ENCODE results near the gene CPNE7.

Gene CPNE7

DNA sequence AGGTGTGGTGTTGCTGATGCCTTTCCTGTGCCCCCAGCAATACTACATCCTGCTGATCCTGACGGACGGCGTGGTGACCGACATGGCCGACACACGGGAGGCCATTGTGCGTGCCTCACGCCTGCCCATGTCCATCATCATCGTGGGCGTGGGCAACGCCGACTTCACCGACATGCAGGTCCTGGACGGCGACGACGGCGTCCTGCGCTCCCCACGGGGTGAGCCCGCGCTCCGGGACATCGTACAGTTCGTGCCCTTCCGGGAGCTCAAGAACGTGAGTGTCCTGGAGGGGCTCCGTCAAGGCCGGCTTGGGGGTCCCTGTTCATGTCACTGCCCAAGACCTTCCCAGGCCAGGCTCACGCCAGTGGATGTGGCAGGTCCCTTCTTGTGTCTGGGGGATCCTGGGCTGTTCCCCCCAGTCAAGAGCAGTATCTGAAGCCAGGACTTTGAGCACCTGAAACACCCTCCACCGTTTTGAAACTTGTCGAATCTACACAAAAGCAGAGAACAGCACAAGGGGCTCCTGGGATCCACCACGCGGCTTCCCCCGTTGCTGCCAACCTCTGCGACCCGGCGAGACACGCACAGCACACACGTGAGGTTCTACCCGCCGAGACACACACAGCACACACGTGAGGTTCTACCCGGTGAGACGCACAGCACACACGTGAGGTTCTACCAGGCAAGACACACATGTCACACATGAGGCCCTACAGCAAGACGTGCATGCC is 19.9 kb downstream of the CPNE7 start:
- H3K4me3 ChIP-seq (ENCODE audit: low read depth in 1 of 2, low read length in 2 of 2), result no peak overlapping the region
- no peak overlapping the region for H3K9ac ChIP-seq (ENCODE audit: low read depth in 1 of 2, low read length in 2 of 2)
- no peaks in the 10 kb centered on the region for H3K36me3 ChIP-seq (ENCODE audit: control insufficient read depth in 1 of 2, insufficient read depth in 2 of 2, low read length in 2 of 2)
- H3K27ac ChIP-seq (ENCODE audit: low read depth, low read length), result no peak overlapping the region
- H3K9me3 ChIP-seq (ENCODE audit: control insufficient read depth in 1 of 2, low read length in 2 of 2), result no peaks in the 10 kb centered on the region
- H3K27me3 ChIP-seq (ENCODE audit: control insufficient read depth in 1 of 2, insufficient read depth in 2 of 2, low read length in 2 of 2), result no peaks in the 10 kb centered on the region
- H3K4me1 ChIP-seq (ENCODE audit: control insufficient read depth in 1 of 2, insufficient read depth in 2 of 2, low read length in 2 of 2), result no peaks in the 10 kb centered on the region

DNA sequence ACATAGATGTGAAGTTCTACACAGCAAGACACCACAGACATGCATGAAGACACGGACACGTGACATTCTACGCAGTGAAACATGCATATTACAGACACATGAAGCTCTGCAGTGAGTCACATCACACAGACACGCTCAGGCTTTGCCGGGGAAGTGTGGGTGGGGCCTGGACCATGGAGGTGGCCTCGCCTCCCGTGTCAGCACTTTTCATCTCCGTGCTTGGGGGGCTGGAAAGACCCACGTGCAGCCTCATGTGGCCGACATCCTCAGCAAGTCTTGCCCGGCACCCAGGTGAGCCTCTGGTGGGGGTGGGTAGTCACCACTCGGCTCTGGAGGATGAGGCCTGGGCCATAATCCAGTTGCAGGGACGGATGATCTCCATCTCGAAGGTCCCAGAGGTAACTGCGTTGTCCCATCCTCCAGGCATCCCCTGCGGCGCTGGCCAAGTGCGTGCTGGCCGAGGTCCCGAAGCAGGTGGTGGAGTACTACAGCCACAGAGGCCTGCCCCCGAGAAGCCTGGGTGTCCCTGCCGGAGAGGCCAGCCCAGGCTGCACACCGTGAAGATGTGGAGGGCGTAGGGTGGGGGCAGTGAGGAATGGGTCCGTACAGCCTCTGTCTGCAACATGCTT is 20.6 kb downstream of the CPNE7 start:
- Histone ChIP-seq H3K36me3 (ENCODE audit: control insufficient read depth in 1 of 2, insufficient read depth in 2 of 2, low read length in 2 of 2) (no peaks in the 10 kb centered on the region), H3K4me1 (ENCODE audit: control insufficient read depth in 1 of 2, insufficient read depth in 2 of 2, low read length in 2 of 2) (no peaks in the 10 kb centered on the region), H3K9ac (ENCODE audit: low read depth in 1 of 2, low read length in 2 of 2) (no peak overlapping the region), H3K27me3 (ENCODE audit: control insufficient read depth in 1 of 2, insufficient read depth in 2 of 2, low read length in 2 of 2) (no peaks in the 10 kb centered on the region), H3K4me3 (ENCODE audit: low read depth in 1 of 2, low read length in 2 of 2) (no peak overlapping the region), H3K9me3 (ENCODE audit: control insufficient read depth in 1 of 2, low read length in 2 of 2) (no peaks in the 10 kb centered on the region), H3K27ac (ENCODE audit: low read depth, low read length) (no peak overlapping the region)

DNA sequence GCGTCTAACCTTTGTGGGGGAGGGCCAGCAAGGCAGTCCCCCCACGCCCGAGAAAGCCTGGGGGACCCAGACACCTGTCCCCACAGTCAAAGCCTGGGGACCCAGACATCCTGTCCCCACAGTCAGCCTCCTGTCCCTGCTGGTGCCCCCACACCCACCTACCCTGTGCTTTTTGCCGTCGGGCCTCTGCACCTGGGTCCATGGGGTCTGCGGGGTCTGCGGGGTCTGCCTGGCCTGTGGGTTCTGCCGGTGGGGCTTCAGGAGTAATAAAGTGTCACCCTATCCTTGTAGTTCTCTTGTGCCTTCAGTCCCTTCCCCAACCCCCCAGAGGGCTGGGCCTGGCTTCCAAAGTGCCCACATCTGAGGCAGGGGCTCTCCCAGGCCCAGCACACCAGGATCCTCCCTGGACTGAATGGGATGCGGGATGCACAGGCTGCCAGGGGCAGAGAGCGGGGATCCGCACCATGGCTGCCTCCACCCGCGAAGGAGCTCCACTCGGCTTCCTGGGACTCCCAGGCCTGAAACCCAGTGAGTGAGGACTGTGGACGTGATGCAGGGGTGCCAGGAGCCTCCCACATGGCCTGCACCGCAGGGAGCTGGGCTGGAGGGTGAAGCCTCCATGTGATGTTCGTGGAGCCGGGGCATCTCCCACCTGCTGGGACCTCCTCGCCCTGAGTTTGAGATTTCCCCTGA is 21.5 kb downstream of the CPNE7 start:
- Histone ChIP-seq H3K27me3 (ENCODE audit: control insufficient read depth in 1 of 2, insufficient read depth in 2 of 2, low read length in 2 of 2) (no peaks in the 10 kb centered on the region), H3K27ac (ENCODE audit: low read depth, low read length) (no peak overlapping the region), H3K4me3 (ENCODE audit: low read depth in 1 of 2, low read length in 2 of 2) (no peak overlapping the region), H3K36me3 (ENCODE audit: control insufficient read depth in 1 of 2, insufficient read depth in 2 of 2, low read length in 2 of 2) (no peaks in the 10 kb centered on the region), H3K9ac (ENCODE audit: low read depth in 1 of 2, low read length in 2 of 2) (no peak overlapping the region), H3K4me1 (ENCODE audit: control insufficient read depth in 1 of 2, insufficient read depth in 2 of 2, low read length in 2 of 2) (no peaks in the 10 kb centered on the region), H3K9me3 (ENCODE audit: control insufficient read depth in 1 of 2, low read length in 2 of 2) (no peaks in the 10 kb centered on the region)

DNA sequence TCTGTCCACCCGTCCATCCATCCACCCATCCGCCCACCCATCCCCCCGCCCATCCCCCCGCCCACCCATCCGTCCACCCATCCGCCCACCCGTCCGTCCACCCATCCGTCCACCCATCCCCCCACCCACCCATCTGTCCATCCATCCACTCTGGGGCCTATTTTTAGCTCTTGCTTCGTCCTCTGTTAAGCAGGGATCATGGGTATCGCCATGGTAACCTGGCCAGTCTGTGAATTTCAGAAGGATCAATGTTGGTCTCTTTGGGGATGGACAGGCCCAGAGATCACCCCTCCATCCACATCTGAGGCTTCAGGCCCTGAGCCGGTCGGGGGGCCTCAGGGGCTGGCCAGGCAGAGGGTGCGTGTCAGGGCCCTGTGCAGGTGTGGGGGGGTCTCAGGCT is 22.6 kb downstream of the CPNE7 start:
- no peaks in the 10 kb centered on the region for H3K9me3 ChIP-seq (ENCODE audit: control insufficient read depth in 1 of 2, low read length in 2 of 2)
- no peak overlapping the region for H3K9ac ChIP-seq (ENCODE audit: low read depth in 1 of 2, low read length in 2 of 2)
- H3K4me1 ChIP-seq (ENCODE audit: control insufficient read depth in 1 of 2, insufficient read depth in 2 of 2, low read length in 2 of 2), result peaks cover 0 to 5% of the 10 kb centered on the region in 2 donors
- peaks cover 4% of the 10 kb centered on the region in 2 donors for H3K27me3 ChIP-seq (ENCODE audit: control insufficient read depth in 1 of 2, insufficient read depth in 2 of 2, low read length in 2 of 2)
- H3K27ac ChIP-seq (ENCODE audit: low read depth, low read length), result no peak overlapping the region
- H3K36me3 ChIP-seq (ENCODE audit: control insufficient read depth in 1 of 2, insufficient read depth in 2 of 2, low read length in 2 of 2), result no peaks in the 10 kb centered on the region
- H3K4me3 ChIP-seq (ENCODE audit: low read depth in 1 of 2, low read length in 2 of 2), result no peak overlapping the region

DNA sequence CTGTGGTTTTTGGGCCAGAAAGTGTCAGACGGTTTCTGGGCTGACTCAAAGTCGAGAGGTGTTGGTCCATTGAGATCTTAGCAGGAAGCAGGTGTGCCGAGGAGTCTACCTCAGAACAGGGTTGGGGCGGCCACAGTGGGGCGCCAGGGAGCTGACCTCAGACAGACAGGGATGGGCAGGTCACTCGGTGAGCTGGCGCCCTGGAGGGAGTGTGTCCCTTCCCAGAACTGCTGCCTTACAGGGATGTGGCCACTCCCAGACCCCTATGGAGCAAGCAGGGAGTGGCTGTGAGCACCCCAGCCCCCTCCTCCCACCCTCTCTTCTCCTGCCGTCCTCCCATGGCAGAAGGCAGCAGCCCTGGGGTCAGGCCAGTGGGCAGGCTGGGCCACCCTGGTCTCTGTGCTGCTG is 23.9 kb downstream of the CPNE7 start:
- peaks cover 0 to 5% of the 10 kb centered on the region in 2 donors for H3K4me1 ChIP-seq (ENCODE audit: control insufficient read depth in 1 of 2, insufficient read depth in 2 of 2, low read length in 2 of 2)
- no peaks in the 10 kb centered on the region for H3K9me3 ChIP-seq (ENCODE audit: control insufficient read depth in 1 of 2, low read length in 2 of 2)
- no peak overlapping the region for H3K4me3 ChIP-seq (ENCODE audit: low read depth in 1 of 2, low read length in 2 of 2)
- no peak overlapping the region for H3K27ac ChIP-seq (ENCODE audit: low read depth, low read length)
- H3K9ac ChIP-seq (ENCODE audit: low read depth in 1 of 2, low read length in 2 of 2), result no peak overlapping the region
- H3K36me3 ChIP-seq (ENCODE audit: control insufficient read depth in 1 of 2, insufficient read depth in 2 of 2, low read length in 2 of 2), result no peaks in the 10 kb centered on the region
- H3K27me3 ChIP-seq (ENCODE audit: control insufficient read depth in 1 of 2, insufficient read depth in 2 of 2, low read length in 2 of 2), result peaks cover 4% of the 10 kb centered on the region in 2 donors

DNA sequence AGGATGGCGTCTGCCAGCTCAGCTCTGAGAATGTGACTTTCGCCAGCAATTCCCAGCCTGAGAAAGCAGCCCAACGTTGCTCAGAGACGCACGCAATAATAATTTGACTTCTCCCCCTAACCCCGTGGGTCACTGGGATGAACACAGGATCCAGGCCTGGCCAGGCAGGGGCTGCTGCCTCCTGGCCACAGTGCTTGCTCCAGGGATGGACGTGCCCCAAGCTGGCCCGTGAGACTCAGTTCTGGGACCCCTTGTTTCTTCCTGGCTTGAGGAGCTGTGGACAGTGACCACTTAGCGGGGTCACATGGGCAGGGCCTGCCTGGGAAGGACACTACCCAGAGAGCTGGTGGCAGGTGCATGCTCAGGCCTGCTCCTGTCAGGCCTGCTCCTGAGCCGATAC is 24.3 kb downstream of the CPNE7 start:
- Histone ChIP-seq H3K27me3 (ENCODE audit: control insufficient read depth in 1 of 2, insufficient read depth in 2 of 2, low read length in 2 of 2) (peaks cover 4% of the 10 kb centered on the region in 2 donors), H3K4me1 (ENCODE audit: control insufficient read depth in 1 of 2, insufficient read depth in 2 of 2, low read length in 2 of 2) (peaks cover 0 to 5% of the 10 kb centered on the region in 2 donors), H3K9ac (ENCODE audit: low read depth in 1 of 2, low read length in 2 of 2) (no peak overlapping the region), H3K4me3 (ENCODE audit: low read depth in 1 of 2, low read length in 2 of 2) (no peak overlapping the region), H3K9me3 (ENCODE audit: control insufficient read depth in 1 of 2, low read length in 2 of 2) (no peaks in the 10 kb centered on the region), H3K36me3 (ENCODE audit: control insufficient read depth in 1 of 2, insufficient read depth in 2 of 2, low read length in 2 of 2) (no peaks in the 10 kb centered on the region), H3K27ac (ENCODE audit: low read depth, low read length) (no peak overlapping the region)

DNA sequence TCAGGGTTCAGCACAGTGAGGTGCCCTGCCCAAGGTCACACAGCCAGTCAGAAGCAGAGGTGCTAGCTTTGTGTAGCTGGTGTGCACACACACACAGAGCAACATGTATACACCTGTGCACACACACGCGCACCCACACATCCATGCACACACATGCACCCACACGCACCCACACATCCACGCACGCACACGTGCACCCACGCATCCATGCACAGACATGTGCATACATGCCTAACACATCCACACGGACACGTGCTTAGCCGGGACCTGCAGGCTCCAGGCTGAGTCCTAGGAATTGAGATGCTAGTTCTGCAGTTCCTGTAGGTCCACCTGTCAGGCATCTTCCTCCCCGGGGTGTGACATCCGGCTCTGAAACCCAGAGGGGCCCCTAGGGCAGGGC is 24.9 kb downstream of the CPNE7 start:
- no peak overlapping the region for H3K4me3 ChIP-seq (ENCODE audit: low read depth in 1 of 2, low read length in 2 of 2)
- no peaks in the 10 kb centered on the region for H3K9me3 ChIP-seq (ENCODE audit: control insufficient read depth in 1 of 2, low read length in 2 of 2)
- H3K27ac ChIP-seq (ENCODE audit: low read depth, low read length), result no peak overlapping the region

DNA sequence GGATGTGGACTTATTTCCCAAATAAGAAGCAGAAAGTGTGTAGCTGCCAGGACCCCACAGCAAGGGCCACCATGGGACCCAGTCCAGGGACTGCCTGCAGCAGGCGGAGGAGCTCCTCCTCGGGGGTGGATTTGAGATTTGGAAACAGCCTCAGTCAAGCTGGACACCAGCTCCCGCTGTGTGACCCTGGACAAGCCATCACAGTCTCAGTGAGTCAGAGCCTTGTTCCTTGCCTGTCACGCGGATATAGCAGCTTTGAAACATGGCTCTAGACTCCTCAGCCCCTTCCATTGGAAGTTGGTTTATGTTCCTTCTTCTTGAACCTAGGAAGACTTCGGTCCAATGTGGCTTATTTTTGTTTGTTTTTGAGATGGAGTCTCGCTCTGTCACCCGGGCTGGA is 25.4 kb downstream of the CPNE7 start:
- H3K9me3 ChIP-seq (ENCODE audit: control insufficient read depth in 1 of 2, low read length in 2 of 2), result no peaks in the 10 kb centered on the region
- H3K4me3 ChIP-seq (ENCODE audit: low read depth in 1 of 2, low read length in 2 of 2), result no peak overlapping the region
- no peak overlapping the region for H3K27ac ChIP-seq (ENCODE audit: low read depth, low read length)
- H3K27me3 ChIP-seq (ENCODE audit: control insufficient read depth in 1 of 2, insufficient read depth in 2 of 2, low read length in 2 of 2), result peaks cover 4% of the 10 kb centered on the region in 2 donors
- H3K9ac ChIP-seq (ENCODE audit: low read depth in 1 of 2, low read length in 2 of 2), result no peak overlapping the region
- no peaks in the 10 kb centered on the region for H3K36me3 ChIP-seq (ENCODE audit: control insufficient read depth in 1 of 2, insufficient read depth in 2 of 2, low read length in 2 of 2)
- H3K4me1 ChIP-seq (ENCODE audit: control insufficient read depth in 1 of 2, insufficient read depth in 2 of 2, low read length in 2 of 2), result peaks cover 0 to 5% of the 10 kb centered on the region in 2 donors

More for the DNA sequence above, 24.9 kb downstream of the CPNE7 start:
- H3K4me1 ChIP-seq (ENCODE audit: control insufficient read depth in 1 of 2, insufficient read depth in 2 of 2, low read length in 2 of 2), result peaks cover 0 to 5% of the 10 kb centered on the region in 2 donors
- H3K9ac ChIP-seq (ENCODE audit: low read depth in 1 of 2, low read length in 2 of 2), result no peak overlapping the region
- peaks cover 4% of the 10 kb centered on the region in 2 donors for H3K27me3 ChIP-seq (ENCODE audit: control insufficient read depth in 1 of 2, insufficient read depth in 2 of 2, low read length in 2 of 2)
- no peaks in the 10 kb centered on the region for H3K36me3 ChIP-seq (ENCODE audit: control insufficient read depth in 1 of 2, insufficient read depth in 2 of 2, low read length in 2 of 2)

DNA sequence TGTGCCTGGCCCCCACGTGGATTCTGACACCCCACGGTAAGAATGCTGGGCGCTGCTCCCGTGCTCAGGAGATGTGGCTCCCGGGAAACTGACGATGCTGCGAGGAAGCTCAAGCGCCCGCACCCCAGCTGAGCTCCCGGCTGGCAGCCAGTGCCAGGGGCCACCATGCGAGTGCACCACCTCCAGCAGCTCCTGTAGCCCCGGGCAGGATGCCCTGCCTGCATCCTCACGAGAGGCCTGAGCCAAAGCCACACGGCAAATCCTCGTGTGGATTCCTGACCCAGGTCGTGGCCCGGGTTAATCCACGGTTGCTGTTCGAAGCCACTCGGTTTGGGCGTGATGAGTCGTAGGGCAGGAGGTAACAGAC is 26.3 kb downstream of the CPNE7 start:
- H3K4me1 ChIP-seq (ENCODE audit: control insufficient read depth in 1 of 2, insufficient read depth in 2 of 2, low read length in 2 of 2), result peaks cover 0 to 5% of the 10 kb centered on the region in 2 donors
- H3K27ac ChIP-seq (ENCODE audit: low read depth, low read length), result no peak overlapping the region
- no peaks in the 10 kb centered on the region for H3K36me3 ChIP-seq (ENCODE audit: control insufficient read depth in 1 of 2, insufficient read depth in 2 of 2, low read length in 2 of 2)
- H3K27me3 ChIP-seq (ENCODE audit: control insufficient read depth in 1 of 2, insufficient read depth in 2 of 2, low read length in 2 of 2), result peaks cover 4% of the 10 kb centered on the region in 2 donors
- no peak overlapping the region for H3K4me3 ChIP-seq (ENCODE audit: low read depth in 1 of 2, low read length in 2 of 2)
- no peak overlapping the region for H3K9ac ChIP-seq (ENCODE audit: low read depth in 1 of 2, low read length in 2 of 2)
- no peaks in the 10 kb centered on the region for H3K9me3 ChIP-seq (ENCODE audit: control insufficient read depth in 1 of 2, low read length in 2 of 2)

DNA sequence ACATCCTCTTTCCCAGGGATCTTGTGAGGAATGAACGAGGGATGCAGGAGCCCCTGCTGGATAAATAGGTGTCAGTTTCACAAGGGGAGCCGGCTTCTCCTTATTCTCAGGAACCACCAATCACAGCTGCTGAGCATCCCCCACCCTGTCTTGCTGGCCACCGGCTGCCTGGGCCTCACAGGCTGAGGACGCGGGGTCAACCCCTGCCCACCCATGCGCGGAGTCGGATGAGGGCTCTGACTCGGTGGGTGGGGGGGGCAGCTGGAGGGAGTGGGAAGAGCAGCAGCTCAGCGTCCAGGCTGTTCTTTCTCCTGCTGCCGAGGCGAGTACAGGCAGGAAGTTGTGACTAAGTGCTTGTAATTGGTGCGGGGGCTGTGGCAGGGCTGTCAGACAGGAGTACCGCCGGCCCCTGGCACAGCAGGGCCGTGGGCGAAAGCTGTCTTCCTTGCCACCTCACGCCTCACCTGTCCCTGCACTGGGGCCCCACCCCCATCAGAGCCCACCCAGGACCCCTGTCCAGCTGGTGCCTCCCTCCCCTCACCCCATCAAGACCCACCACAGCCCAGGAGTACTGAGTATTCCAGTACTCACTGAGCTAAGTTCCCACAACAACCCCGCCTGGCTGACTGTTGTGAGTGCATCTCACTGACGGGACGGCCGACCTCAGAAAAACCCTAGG is 26.9 kb downstream of the CPNE7 start:
- H3K36me3 ChIP-seq (ENCODE audit: control insufficient read depth in 1 of 2, insufficient read depth in 2 of 2, low read length in 2 of 2), result no peaks in the 10 kb centered on the region
- no peaks in the 10 kb centered on the region for H3K9me3 ChIP-seq (ENCODE audit: control insufficient read depth in 1 of 2, low read length in 2 of 2)
- no peak overlapping the region for H3K27ac ChIP-seq (ENCODE audit: low read depth, low read length)
- peaks cover 0 to 5% of the 10 kb centered on the region in 2 donors for H3K4me1 ChIP-seq (ENCODE audit: control insufficient read depth in 1 of 2, insufficient read depth in 2 of 2, low read length in 2 of 2)
- no peak overlapping the region for H3K4me3 ChIP-seq (ENCODE audit: low read depth in 1 of 2, low read length in 2 of 2)
- H3K27me3 ChIP-seq (ENCODE audit: control insufficient read depth in 1 of 2, insufficient read depth in 2 of 2, low read length in 2 of 2), result peaks cover 4% of the 10 kb centered on the region in 2 donors
- H3K9ac ChIP-seq (ENCODE audit: low read depth in 1 of 2, low read length in 2 of 2), result no peak overlapping the region
